GM19025 (cell line): Measurements from ENCODE around the gene SUN3.

Experiments
- ATAC-seq: cut with Tn5 transposase; IDR thresholded peaks from one replicate; pipeline ENCODE4 v1.9.1; 2021; ENCODE audit warnings: mild to moderate bottlenecking, low read depth, moderate library complexity; ENCODE audit not compliant: unreplicated experiment

The SUN3 gene, protein sequence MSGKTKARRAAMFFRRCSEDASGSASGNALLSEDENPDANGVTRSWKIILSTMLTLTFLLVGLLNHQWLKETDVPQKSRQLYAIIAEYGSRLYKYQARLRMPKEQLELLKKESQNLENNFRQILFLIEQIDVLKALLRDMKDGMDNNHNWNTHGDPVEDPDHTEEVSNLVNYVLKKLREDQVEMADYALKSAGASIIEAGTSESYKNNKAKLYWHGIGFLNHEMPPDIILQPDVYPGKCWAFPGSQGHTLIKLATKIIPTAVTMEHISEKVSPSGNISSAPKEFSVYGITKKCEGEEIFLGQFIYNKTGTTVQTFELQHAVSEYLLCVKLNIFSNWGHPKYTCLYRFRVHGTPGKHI

DNA sequence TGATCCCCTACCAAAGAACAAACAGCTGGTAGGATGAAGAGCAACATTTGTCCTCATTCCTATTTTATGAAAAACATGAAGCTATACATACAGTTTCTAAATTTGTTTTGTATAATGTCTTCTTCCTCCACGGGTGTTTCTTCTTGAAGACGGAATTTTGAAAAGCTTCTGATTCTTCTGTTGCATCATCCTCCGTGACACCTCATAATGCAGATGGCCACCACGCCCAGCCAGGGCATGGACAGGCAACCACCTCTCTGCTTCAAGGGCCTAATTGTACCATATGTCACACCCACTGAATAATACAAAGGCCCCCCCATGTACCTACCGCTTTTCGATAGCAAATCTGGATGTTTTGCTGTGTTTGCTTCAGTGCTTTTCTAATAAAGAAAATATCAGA lies at the start of gene SUN3:
Gene SUN3 (minus strand): TSS at position 170 of the 400 bp plus-strand sequence. CDS start 169 bp downstream, at position 1.
- ATAC-seq = no peak

DNA sequence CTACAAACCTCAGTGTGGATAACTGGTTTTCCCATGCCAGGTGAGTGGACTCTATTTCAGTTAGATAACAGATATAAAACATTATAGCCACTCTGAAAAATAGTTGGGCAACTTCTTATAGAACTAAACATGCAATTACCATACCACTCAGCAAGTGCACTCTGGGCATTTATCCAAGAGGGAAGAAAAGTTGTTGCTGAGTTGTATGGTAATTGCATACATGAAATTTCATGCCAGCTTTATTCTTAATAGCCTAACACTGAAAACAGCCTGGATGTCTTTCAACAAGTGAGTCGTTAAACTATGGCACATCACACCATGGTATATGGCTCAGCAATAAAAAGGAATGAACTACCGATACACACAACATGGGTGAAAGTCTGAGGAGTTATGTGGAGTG lies 49.6 kb upstream of the SUN3 start:
- ATAC-seq = no peak

DNA sequence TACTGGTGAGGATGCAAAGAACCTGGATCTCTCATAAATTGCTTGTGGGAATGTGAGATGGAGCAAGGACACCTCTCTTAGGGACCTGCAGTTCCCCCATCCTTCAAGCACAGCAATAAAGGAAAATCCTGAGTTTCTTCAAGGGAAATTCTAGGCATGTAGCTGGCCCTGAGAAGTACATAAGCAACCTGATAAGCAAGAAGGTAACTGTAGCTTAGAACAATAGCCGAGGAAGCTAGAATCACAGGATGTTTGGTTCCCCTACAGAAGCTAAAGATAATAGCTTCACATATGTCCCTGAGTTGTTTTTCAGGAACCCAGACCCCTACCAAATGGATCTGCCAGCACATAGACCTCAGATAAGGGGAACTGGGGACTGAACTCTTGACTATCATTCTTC lies 48.5 kb upstream of the SUN3 start:
- no peak for ATAC-seq

DNA sequence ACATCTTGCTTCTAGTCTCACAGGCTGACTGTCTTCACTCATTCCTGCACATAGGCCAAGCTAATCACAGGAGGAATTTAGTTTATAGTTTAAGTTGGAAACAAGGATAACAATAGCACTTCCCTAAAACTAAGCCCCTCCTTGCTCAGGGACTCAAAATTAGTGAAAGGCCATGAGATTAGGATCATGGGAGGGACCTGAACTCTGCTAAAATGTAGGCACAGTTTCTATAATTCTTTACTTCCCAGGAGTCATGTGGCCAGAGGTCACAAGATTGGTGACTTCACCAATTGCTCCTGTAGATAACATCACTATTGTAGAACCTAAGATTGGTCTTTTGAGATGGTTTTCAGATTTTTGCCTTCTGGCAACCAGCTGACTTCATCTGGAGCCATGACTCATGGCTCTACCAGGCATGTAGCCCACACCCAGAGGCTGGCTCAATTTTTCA lies 45.3 kb upstream of the SUN3 start:
- ATAC-seq = no peak

DNA sequence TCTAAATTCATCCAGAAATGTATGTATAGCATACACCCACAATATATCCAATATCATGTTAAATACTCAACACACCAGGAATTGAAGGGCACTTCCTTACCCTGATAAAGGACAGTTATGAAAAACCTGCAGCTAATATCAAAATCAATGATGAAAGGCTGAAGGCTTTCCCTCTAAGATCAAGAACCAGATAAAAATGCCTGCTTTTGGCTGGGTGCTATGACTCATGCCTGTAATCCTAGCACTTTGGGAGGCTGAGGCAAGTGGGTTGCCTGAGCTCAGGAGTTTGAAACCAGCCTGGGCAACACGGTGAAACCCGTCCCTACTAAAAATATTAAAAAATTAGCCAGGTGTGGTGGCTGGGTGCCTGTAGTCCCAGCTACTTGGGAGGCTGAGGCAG lies 38.6 kb upstream of the SUN3 start:
- ATAC-seq = no peak

DNA sequence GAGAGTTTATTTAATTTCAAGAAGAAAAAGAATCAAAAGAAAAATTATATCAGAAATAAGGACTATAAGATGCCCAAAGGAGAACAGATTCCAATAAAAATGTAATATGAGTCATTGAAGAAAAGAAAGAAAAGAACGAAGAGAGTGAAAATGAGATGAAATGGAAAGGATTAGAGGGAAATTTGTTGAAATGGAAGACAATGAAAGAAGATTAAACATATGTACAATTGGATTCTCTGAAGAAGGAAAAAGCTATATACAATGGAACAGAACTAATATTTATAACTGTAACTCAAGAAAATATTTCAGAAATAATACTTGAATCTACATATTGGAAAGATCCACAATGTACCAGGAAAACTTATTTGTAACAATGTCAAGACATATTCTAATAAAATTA lies 35.1 kb upstream of the SUN3 start:
- ATAC-seq = no peak

DNA sequence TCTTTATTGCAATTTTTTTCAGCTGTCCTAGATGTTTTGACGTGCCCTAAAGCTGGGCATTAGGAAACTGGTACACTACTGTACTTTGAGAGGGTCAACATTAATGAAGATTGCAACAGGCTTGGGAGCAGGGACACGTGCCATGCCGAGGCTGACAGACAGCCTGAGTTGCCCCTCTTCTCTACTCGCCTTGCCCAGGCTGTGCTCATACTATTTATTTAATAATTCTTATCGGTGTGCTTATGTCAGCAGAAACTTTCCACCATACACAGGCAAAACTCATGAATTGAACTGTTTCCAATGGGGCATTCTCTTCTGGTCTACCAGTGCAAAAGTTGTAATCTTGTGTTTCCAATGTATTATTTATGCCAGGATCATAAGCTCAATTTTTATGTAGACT lies 30.8 kb upstream of the SUN3 start:
- ATAC-seq = no peak

DNA sequence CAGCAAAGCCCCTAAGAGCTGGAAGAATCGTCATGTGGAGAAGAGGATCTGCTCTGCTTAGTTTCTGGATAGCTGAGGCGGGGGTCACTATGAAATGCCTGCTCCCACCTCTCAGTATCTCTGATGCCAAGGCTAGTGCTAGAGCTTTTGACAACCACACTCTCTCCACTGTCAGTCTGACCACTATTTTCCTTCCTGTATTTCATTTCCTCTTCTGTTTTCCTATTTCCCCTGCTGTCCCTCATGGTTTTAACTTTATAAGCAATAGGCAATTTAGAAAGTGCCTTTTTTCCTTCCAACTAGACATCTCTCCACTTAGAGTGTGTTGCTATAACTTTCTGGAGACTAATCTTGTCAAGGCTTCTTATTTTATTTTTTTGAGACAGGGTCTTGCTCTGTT lies 30.1 kb upstream of the SUN3 start:
- no peak for ATAC-seq

DNA sequence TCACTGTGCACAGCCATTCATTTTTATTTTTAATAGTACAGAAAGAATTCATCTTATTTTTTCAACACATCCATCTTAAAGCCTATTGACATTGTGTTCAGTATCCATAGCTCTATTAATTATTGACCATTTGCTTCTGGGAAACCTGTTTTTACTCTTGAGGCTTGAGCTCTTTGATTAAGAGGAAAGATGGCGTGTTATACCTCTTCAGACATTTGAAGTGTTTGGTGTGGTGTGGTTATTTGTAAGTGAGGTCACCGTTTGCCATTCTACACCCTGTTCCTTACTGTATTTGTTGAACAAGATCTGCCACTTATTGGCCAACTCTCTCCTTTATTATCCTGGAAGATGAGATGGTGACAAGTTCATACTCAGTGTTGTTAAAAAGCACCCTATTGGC lies 24.8 kb upstream of the SUN3 start:
- ATAC-seq = no peak

DNA sequence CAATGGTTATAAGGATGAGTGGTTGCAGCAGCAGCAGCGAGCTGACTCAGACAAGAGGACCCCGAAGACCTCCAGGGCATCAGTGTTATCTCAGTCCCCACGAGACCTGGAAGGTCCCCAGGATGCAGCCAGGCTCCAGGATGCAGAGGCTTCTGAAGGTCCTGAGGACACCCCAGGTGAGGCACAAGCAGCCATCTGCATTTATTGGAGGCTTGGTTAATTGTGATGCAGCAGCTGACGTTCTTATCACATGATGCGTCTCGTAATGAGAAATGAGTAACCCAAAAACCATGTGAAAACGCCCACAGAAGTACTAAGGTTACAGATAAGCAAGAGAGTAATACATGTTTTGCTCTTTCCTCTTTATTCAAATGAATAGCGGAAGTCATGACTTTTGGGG lies 23.8 kb upstream of the SUN3 start:
- no peak for ATAC-seq

DNA sequence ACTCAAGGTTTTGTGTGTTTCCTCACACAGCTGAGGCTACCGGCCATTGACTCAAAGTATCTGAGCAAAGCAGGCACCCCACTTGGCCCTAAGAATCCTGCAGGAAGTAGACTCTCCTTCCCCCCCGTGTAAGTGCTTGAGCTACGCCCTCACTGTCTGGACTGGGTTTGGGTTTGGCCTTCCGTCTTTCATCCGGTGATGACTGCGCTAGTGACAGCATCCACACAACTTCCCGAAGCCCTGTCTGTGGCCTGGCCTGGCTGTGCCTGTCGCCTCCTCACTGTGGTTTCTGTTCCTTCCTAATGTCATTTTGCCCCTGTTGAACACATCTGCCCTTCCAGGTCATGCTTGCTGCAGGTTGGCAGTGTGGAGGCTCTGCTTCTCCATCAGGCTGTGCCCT lies 20.9 kb upstream of the SUN3 start:
- ATAC-seq = no peak

DNA sequence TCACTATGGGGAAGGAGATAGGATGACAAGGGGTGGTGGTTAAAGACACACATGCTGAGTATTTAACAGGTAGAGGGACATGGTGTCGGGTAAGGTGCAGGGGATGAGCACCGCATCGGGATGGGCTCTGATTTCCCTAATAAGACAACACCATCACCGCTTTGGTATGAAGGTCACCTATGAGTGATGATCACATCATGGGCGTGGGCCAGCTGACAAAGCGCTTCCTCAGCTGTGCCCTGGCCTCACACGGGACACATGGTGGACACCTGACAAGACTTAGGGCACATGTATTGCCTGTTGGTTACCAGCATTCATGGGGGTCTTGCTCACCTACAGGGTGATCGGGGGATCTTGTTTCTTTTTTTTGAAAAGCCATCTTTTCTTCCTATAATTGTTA lies 19.2 kb upstream of the SUN3 start:
- no peak for ATAC-seq

DNA sequence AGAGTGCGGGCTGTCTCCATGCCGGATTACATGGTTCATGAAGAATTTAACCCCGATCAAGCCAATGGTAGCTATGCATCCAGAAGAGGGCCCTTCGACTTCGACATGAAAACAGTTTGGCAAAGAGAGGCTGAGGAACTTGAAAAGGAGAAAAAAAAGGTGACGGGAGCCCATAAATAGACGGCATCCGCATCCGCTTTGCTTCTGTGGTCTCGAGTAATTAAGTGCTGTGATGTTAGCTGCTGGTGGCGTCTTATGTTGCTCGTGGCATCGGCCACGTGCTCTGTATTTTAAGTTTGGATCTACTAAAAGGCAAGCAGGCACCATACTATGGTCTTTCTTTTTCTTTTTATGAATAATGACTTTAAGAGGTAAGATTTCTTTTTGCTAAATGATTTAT lies 17.6 kb upstream of the SUN3 start:
- ATAC-seq = no peak

DNA sequence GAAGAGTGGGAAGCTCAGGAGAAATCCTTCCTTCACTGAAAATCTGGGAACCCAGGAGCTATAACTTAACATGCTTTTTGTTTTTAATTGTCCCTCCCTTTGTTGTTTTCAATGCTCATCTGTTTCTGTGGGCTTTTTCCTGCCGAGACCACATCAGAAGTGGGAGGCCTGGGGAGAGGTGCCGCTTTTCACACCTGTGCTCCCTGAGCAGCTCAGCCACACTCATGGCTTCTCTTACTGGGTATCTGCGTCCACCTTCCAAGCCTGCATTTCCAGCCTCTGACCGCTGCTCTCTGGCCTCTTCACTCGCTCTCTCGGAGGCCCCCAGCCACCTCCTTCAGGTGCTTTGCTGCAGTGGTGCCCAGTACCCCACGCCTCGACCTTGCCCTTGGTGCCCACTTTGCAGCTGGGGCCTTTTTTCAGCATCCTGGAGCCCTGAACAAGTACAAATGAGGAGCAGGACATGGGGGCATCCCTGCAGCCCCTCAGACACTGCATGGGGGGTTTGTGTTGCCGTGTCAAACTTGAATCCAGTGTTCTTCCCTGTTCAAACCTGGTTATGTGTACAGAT lies 16.4 kb upstream of the SUN3 start:
- no peak for ATAC-seq

DNA sequence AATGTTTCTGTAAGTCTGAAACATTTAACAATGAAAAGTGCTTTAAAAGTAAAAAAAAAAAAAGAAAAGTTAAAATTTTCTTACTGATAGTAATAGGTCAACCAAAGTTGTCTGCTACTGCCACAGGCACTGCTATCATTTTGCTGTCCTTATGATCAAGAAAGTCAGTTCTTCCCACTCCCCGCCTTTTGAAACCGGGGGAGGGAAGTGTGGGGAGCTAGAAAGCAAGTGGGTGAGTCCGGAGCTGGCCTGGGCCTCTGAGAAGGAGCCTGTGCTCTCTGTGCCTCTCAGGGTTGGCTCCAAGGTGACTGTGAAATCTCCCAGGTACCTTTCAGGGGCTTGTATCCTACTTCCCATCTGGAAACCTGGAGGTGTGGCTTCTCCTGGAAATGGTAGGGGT lies 13.7 kb upstream of the SUN3 start:
- ATAC-seq = no peak

DNA sequence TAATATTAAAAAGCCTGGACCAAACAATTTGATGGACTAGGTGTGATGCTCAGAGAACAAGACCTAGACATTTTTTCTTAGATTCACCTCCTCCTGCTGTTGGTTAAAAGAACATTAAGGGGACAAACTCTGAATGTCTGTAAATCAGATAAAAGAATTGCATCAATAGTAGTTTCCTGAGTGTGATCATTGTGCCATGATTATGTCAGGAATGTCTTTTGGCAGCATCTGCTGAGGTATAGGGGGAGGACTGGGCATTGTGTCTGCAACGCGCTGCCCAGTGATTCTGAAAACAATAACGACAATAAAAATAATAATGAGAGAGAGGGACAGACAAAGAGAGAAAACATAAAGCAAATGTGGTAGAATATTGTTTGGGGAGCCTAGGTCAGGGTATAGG lies 13.3 kb upstream of the SUN3 start:
- ATAC-seq = no peak

DNA sequence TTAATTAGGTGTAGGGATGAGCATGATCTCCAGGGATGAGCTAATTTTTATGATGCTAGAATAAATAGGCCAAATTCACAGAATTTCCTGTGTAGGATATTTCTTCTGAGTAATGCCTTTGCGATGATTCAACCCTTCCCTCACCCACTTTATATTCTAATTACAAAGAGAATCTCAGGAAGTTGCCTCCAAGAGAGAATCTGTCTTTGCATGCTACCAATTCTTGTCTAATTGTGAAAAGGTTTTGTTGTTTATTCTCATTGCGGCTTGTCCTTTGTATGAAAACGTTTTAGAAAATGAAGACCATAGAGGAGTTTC lies 12.7 kb upstream of the SUN3 start:
- no peak for ATAC-seq

DNA sequence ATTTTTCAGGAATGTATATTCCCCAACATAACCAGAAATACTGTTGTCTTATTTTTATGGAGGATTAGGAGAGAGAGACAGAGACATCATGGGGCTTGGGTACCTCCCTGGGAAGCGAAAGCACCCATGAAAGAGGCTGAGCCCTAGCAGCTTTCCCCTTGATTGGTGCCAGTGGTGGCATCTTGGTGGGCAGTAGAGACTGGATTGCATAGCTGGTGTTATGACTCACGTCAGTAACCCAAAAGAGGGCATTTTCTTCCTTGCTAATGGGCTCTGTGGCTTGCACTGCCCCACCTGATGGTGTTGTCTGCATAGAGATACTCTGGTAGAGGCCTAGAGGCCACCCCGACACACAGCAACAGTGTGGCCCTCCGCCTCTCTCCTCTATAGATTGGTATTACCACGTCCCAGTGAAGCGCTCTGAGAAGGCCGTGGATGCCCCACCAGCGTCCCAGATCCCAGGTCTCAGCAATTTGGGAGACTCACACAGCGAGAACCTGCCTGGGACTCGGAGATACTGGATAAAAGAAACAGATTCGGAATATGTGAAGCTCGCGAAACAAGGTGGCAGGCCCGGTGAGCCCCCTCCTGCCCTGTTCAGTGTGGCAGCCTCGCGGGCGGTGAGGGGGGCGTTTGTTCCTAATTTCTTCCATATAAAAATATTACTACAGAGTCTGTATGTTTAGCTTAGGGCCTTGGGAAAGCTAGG lies 12.2 kb upstream of the SUN3 start:
- ATAC-seq = no peak

DNA sequence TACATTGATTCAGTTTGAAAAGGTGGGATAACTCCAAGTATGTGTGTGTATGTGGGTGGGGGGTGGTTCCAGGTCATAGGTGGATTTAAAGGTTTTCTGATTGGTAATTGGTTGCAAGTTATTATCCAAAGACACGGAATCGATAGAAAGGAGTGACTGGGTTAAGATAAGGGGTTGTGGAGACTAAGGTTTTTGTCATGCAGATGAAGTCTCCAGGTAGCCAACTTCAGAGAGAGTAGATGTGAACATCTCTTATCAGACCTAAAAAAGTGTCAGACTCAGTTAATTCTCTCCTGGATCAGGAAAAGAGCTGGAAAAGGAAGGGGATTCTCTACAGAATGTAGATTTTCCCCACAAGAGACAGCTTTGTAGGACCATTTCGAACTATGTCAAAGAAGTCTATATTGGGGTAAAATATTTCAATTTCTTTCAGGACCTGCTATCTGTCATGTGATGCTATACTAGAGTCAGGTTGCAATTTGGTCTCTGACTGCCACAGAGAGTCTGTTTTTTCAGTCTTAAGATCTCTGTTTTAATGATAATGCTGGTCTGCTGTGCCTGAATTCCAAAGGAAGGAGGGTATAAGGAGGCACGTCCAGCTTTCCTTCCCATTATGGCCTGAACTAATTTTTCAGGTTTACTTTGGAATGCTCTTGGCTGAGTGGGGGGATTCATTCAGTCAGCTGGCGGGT lies 10.1 kb upstream of the SUN3 start:
- no peak for ATAC-seq

DNA sequence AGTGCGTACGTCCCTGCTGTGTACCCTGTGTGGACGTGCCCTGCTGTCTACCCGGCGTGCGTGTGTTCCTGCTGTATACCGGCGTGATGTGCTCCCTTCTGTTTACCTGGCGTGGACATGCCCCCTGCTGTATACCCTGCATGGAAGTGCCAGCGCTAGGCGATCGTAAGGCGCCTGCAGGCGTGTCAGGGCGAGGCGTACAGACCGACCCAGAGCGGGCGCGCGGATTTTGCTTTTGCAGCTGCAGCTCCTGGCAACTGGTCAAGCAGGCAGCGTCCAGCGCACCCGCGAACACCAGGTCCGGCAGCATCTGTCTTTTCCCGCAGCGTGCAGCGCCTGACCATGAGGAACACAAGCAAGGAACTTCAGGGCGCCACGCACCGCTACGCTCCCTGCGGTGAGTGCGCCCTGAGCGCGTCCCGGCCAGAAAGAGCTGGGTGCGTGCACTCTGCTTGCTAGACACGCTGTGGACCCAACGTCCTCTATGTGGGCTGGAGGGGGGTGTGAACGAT lies 7.1 kb upstream of the SUN3 start:
- no peak for ATAC-seq

DNA sequence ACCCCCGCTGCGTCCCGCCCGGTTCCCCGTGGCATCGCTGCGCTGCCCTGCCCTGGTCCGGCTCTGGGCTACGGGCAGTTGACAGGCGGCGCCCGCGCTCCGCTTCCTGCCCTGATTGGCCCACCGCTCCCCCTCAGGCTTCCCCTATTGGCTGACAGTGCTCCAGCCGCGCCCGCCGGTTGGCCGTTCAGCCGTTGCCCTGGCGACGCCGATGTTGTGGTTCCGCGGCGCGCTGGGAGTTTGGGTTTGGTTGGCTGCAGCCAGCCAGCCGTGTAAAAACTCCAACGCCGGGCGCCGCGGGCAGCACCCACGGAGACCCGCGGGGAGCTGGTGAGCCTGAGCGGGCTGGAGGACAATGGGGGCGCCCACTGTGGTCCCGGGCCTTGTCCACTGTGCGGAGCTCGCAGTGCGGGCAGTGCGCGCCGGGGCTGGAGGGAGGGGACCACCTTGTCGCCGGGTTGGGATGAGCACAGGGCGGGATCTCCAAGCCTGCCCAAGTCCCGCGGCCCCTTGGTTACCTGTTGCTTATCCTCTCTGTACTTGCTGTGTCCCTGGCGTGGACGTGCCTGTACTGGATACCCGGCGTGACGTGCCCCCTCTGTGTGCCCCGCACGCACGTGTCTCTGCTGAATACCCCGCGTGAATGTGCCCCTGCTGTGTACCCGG lies 6.5 kb upstream of the SUN3 start, which contains the start of gene C7orf57:
Gene C7orf57 (plus strand): TSS at position 243 of the 666 bp plus-strand sequence. CDS start 766 bp downstream, outside the sequence.
- ATAC-seq = peak; percentile 100
